Measurements from ENCODE around the gene OR4D6. TPM values are rescaled to one million over a fixed set of nuclear protein-coding genes. Genes with fewer than 3 reads are reported as not detected.
"Not testable (repeated sequence)": the region's sequence is repeated elsewhere in the genome, so short reads cannot be mapped to it uniquely, and the experiment has no call there.

OR4D6 gene
- total and polyA plus RNA-seq, 8 donors: not detected

- Histone ChIP-seq H3K9me3 (no peaks in the 10 kb centered on the region), H3K36me3 (no peaks in the 10 kb centered on the region), H3K4me3 (no peak overlapping the region), H3K4me1 (no peaks in the 10 kb centered on the region), H3K27me3 (no peaks in the 10 kb centered on the region), H3K27ac (no peak overlapping the region)
- ATAC-seq (peak; percentile 70), DNase-seq (peak in 2 of 4 donors; percentile 4 to 22)
- intact Hi-C loops (cut with DNase I): no loop called here
- TF ChIP-seq CTCF (IDR thresholded peaks at IDR 0.05): peak; percentile 65 to 75
Measured at GRCh38 chr11:59429924-59430516, 26.7 kb upstream of the OR4D6 start.

- no peaks in the 10 kb centered on the region for H3K9me3 ChIP-seq
- no peaks in the 10 kb centered on the region for H3K36me3 ChIP-seq
- ATAC-seq (no peak), DNase-seq (no peak)
- no peak for TF ChIP-seq CTCF (IDR thresholded peaks at IDR 0.05)
- no peaks in the 10 kb centered on the region for H3K27me3 ChIP-seq
- H3K27ac ChIP-seq: no peak within 1 kb of the TSS
- intact Hi-C loops (cut with DNase I): no loop called here
- H3K4me3 ChIP-seq: no peak within 1 kb of the TSS
- no peaks in the 10 kb centered on the region for H3K4me1 ChIP-seq
Measured at GRCh38 chr11:59436169-59436568, 20.6 kb upstream of the OR4D6 start, which contains the start of gene OR5A1. Gene OR5A1 (plus strand): TSS chr11:59436469. CDS start chr11:59443169, 6,700 bp downstream.

- Histone ChIP-seq H3K4me1 (no peaks in the 10 kb centered on the region), H3K36me3 (no peaks in the 10 kb centered on the region), H3K4me3 (no peak overlapping the region), H3K27me3 (no peaks in the 10 kb centered on the region), H3K9me3 (no peaks in the 10 kb centered on the region), H3K27ac (no peak overlapping the region)
- ATAC-seq (no peak), DNase-seq (no peak)
- intact Hi-C loops (cut with DNase I): no loop called here
- no peak for TF ChIP-seq CTCF (IDR thresholded peaks at IDR 0.05)
Measured at GRCh38 chr11:59437770-59438169, 19.0 kb upstream of the OR4D6 start.

GRCh38 chr11:59445624-59446023 lies 11.1 kb upstream of the OR4D6 start:
- intact Hi-C loops (cut with DNase I): not testable (repeated sequence)

GRCh38 chr11:59448484-59448883 lies 8.3 kb upstream of the OR4D6 start:
- no peaks in the 10 kb centered on the region for H3K27me3 ChIP-seq
- no peak for ATAC-seq
- H3K27ac ChIP-seq: no peak overlapping the region
- intact Hi-C loops (cut with DNase I): no loop called here
- H3K4me1 ChIP-seq: no peaks in the 10 kb centered on the region
- no peak overlapping the region for H3K4me3 ChIP-seq
- TF ChIP-seq CTCF (IDR thresholded peaks at IDR 0.05): no peak
- no peak for DNase-seq
- H3K36me3 ChIP-seq: no peaks in the 10 kb centered on the region
- H3K9me3 ChIP-seq: peaks cover 0 to 6% of the 10 kb centered on the region in 2 donors

More at GRCh38 chr11:59445624-59446023, 11.1 kb upstream of the OR4D6 start:
- H3K27ac ChIP-seq, ATAC-seq, DNase-seq, H3K9me3 ChIP-seq, H3K4me1 ChIP-seq, H3K27me3 ChIP-seq, H3K4me3 ChIP-seq, H3K36me3 ChIP-seq: not testable (repeated sequence)

- Histone ChIP-seq H3K4me1 (no peaks in the 10 kb centered on the region), H3K9me3 (no peaks in the 10 kb centered on the region), H3K27me3 (no peaks in the 10 kb centered on the region), H3K4me3 (no peak overlapping the region), H3K36me3 (no peaks in the 10 kb centered on the region), H3K27ac (no peak overlapping the region)
- TF ChIP-seq CTCF (IDR thresholded peaks at IDR 0.05): no peak
- no peak for ATAC-seq
- intact Hi-C loops (cut with DNase I): no loop called here
- DNase-seq: no peak
Measured at GRCh38 chr11:59459916-59460315, 3.2 kb downstream of the OR4D6 start.

Data from left lung (tissue), 10 donors.